Endometrium (tissue), 2 donors: ENCODE results near the gene C10orf90.

Experiments used
- FAIRE-seq: peaks from 2 replicates; lab custom pipeline; 2012; peaks lifted over from hg19 to GRCh38; lab: Jason Lieb, UNC
- donor health status: control.
- donor health status: control.

The C10orf90 gene

GRCh38 chr10:126670056-126670894 is at the start of gene C10orf90:
Gene C10orf90, minus strand, starts transcription at chr10:126670693. Its CDS starts 213 bp downstream, at chr10:126670480.
- FAIRE-seq = no peak

- no peak for FAIRE-seq
Measured at GRCh38 chr10:126716366-126716765, 45.9 kb upstream of the C10orf90 start.

GRCh38 chr10:126713594-126713993 is 43.1 kb upstream of the C10orf90 start:
- FAIRE-seq = no peak

- FAIRE-seq = no peak
Measured at GRCh38 chr10:126712681-126713080, 42.2 kb upstream of the C10orf90 start.

GRCh38 chr10:126705951-126706565 is 35.6 kb upstream of the C10orf90 start:
- FAIRE-seq = no peak

- FAIRE-seq = no peak
Measured at GRCh38 chr10:126705131-126705530, 34.6 kb upstream of the C10orf90 start.

GRCh38 chr10:126704649-126705048 is 34.2 kb upstream of the C10orf90 start:
- FAIRE-seq = no peak

- no peak for FAIRE-seq
Measured at GRCh38 chr10:126702181-126702580, 31.7 kb upstream of the C10orf90 start.

- no peak for FAIRE-seq
Measured at GRCh38 chr10:126701526-126701925, 31.0 kb upstream of the C10orf90 start.

GRCh38 chr10:126696684-126697083 is 26.2 kb upstream of the C10orf90 start:
- FAIRE-seq = no peak

GRCh38 chr10:126691456-126691855 is 21.0 kb upstream of the C10orf90 start:
- no peak for FAIRE-seq

- FAIRE-seq = no peak
Measured at GRCh38 chr10:126690534-126690933, 20.0 kb upstream of the C10orf90 start.

GRCh38 chr10:126689461-126689994 is 19.0 kb upstream of the C10orf90 start:
- no peak for FAIRE-seq

- no peak for FAIRE-seq
Measured at GRCh38 chr10:126687121-126687606, 16.7 kb upstream of the C10orf90 start.

GRCh38 chr10:126686719-126687118 is 16.2 kb upstream of the C10orf90 start:
- FAIRE-seq = no peak

- no peak for FAIRE-seq
Measured at GRCh38 chr10:126686268-126686667, 15.8 kb upstream of the C10orf90 start.

GRCh38 chr10:126685756-126686155 is 15.3 kb upstream of the C10orf90 start:
- FAIRE-seq = no peak

GRCh38 chr10:126684171-126684745 is 13.8 kb upstream of the C10orf90 start:
- no peak for FAIRE-seq

GRCh38 chr10:126683466-126683865 is 13.0 kb upstream of the C10orf90 start:
- FAIRE-seq = no peak

- no peak for FAIRE-seq
Measured at GRCh38 chr10:126675656-126676438, 5.4 kb upstream of the C10orf90 start.

GRCh38 chr10:126674741-126675515 is 4.4 kb upstream of the C10orf90 start:
- no peak for FAIRE-seq
